Measurements from ENCODE around the gene POU2AF3.

POU2AF3 gene

GRCh38 chr11:111353776-111354600, 55.6 kb downstream of the POU2AF3 start:
- no peak for DNase-seq (ENCODE audit: low read depth)

GRCh38 chr11:111354601-111354891, 56.2 kb downstream of the POU2AF3 start:
- DNase-seq (ENCODE audit: low read depth): no peak

GRCh38 chr11:111355101-111355500, 56.8 kb downstream of the POU2AF3 start:
- no peak for DNase-seq (ENCODE audit: low read depth)

GRCh38 chr11:111355956-111356659, 57.8 kb downstream of the POU2AF3 start:
- DNase-seq (ENCODE audit: low read depth): no peak

GRCh38 chr11:111356660-111357048, 58.3 kb downstream of the POU2AF3 start:
- DNase-seq (ENCODE audit: low read depth): no peak

- DNase-seq (ENCODE audit: low read depth): no peak
Observed at GRCh38 chr11:111357150-111358037, 59.0 kb downstream of the POU2AF3 start.

Measured in fibroblast of gingiva (primary cell).